T1000 (cell line): Measurements from ENCODE around the gene TXLNB.
"Not testable (repeated sequence)": the region's sequence is repeated elsewhere in the genome, so short reads cannot be mapped to it uniquely, and the experiment has no call there.

Source experiments
- DNase-seq: peaks from one replicate; lab custom pipeline; 2025; ENCODE audit warnings: mixed read lengths; lab: John Stamatoyannopoulos, UW

The TXLNB gene

DNA sequence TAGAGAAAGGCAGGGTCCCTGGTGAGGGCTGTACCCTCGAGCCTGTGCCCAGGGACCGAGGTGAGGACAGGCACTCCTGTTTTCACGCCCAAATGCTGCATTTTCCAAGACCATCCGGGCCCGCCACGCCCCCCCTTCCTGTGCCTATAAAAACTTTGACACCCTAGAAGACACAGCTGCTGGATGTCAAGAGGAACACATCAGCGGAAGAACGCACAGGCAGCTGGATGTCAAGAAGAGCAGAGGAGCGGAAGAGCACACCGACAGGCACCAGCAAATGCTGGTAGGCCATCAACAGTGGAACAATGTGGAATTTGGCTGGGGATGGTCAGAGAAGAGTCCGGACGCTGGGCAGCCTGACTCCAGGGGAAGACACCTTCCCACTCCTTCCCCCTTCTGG, 56.1 kb downstream of the TXLNB start:
- DNase-seq: no peak

DNA sequence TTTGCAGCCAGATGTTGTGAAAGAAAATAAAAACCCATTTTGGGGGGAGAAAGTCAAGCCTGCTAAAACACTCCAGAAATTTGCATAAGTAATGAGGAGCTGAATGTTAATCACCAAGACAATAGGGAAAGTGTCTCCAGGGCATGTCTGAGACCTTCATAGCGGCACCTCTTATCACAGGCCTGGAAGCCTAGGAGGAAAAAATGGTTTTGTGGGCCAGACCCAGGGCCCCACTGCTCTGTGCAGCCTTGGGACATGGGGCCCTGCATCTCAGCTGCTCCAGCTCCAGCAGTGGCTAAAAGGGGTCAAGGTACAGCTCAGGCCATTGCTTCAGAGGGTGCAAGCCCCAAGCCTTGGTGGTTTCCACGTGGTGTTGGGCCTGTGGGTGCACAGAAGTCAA, 57.6 kb downstream of the TXLNB start:
- DNase-seq: not testable (repeated sequence)

DNA sequence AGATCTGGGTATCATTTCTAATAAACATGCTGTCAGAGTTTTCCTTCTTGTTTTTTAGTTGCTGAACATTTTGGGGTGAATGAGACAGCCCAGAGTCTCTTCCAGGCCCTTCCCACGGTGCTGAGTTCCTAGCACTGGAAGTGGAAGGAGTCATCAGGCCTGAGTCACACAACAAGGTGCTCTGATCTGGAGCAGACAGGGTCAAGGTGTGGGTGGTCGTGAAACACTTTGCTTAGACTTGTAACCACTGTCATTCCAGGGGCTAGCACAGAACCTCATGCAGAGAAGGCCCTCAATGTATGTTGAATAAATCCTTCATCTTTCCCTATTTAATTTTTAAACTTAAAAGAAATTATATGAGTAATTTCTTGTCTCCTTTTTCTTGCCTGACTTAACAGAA, 60.6 kb downstream of the TXLNB start:
- DNase-seq: no peak

DNA sequence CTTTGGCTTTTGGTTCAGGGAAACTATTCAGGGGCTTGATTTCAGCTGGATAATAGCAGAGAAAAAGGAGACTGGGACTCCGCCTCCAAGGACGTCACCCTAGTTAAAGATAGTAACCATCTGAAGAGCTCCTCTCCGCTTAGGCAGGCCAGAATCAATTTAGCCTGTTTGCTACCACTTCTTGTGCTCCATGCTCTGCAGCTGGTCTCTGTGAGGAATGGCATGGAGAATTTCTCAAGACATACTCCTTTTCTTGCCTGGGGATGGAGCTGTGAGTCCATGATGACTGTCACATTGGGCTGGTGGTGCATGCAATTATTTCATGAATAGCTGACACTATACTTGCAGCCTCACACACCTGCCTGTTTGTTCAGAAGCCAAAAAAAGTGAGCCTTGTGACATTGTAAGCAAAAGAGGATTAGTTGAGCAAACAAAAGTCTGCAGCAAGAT, 61.4 kb downstream of the TXLNB start:
- DNase-seq: no peak

DNA sequence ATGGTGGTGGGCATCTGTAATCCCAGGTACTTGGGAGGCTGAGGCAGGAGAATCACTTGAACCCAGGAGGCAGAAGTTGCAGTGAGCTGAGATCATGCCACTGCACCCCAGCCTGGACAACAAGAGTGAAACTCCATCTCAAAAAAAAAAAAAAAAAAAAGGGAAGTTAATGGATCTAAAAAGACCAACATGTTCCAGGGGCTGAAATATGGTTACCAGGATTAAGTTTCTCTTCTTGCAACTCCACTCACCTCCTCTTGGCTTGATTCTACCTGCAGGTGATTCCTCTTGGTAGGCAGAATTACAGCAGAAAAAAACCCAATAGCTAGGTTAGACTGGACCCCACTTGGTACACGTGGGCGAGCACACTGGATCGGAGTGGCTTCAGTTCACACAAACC, 63.4 kb downstream of the TXLNB start:
- not testable (repeated sequence) for DNase-seq

DNA sequence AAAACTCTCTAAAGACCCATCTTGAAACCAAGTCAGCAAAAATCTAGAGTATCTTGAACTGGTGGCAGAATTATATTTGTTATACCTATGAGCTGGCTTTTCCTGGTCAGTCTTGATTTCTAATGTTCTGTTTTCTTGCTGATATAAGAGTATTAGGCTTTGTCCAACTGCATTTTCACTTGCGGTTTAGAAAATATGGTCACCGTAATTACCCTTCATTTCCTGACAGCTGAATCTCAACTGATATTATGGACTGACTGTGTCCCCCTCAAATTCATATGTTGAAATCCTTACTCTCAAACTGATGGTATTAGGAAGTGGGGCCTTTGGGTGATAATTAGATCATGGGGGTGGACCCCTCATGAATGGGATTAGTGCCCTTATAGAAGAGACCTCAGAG, 72.1 kb downstream of the TXLNB start:
- DNase-seq: no peak

DNA sequence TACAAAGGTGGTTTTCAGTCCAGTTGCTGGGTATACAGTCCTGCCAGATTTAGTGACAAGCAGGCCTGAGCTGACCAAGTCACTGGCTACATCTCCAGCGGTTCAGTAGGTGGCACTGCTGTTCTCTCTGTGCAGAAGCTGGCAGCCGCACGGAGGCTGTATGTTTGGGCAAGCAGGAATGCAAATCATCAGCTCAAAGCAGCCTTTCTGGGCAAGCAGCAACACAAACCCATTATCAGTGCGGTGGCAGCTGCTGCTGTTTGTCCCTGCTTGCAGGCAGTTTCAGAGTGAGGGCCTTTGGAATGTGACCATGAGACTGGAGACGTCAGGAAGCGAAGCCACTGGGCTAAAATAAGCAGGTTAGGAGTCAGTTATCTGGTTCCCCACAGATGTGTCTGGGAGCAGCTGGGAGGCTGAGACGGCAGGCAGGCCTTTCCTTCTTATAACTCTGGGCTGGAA, 72.5 kb downstream of the TXLNB start:
- peak; percentile 34 for DNase-seq

DNA sequence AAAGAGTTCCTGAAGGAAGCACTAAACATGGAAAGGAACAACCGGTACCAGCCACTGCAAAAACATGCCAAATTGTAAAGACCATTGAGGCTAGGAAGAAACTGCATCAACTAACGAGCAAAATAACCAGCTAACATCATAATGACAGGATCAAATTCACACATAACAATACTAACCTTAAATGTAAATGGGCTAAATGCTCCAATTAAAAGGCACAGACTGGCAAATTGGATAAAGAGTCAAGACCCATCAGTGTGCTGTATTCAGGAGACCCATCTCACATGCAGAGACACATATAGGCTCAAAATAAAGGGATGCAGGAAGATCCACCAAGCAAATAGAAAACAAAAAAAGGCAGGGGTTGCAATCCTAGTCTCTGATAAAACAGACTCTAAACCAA, 79.3 kb downstream of the TXLNB start:
- not testable (repeated sequence) for DNase-seq

DNA sequence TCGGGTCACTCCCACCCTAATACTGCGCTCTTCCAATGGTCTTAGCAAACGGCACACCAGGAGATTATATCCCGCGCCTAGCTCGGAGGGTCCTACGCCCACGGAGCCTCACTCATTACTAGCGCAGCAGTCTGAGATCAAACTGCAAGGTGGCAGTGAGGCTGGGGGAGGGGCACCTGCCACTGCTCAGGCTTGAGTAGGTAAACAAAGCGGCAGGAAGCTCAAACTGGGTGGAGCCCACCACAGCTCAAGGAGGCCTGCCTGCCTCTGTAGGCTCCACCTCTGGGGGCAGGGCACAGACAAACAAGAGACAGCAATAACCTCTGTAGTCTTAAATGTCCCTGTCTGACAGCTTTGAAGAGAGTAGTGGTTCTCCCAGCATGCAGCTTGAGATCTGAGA, 81.0 kb downstream of the TXLNB start:
- DNase-seq: not testable (repeated sequence)

DNA sequence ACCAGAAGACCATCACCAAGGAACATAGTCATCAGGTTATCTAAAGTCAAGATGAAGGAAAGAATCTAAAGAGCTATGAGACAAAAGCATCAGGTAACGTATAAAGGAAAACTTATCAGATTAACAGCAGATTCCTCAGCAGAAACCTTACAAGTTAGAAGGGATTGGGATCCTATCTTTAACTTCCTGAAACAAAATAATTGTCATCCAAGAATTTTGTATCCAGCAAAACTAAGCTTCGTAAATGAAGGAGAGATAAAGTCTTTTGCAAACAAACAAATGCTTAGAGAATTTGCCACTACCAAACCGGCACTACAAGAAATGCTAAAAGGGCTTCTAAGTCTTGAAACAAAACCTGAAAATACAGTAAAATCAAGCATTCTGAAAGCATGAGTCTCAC, 86.0 kb downstream of the TXLNB start:
- no peak for DNase-seq

DNA sequence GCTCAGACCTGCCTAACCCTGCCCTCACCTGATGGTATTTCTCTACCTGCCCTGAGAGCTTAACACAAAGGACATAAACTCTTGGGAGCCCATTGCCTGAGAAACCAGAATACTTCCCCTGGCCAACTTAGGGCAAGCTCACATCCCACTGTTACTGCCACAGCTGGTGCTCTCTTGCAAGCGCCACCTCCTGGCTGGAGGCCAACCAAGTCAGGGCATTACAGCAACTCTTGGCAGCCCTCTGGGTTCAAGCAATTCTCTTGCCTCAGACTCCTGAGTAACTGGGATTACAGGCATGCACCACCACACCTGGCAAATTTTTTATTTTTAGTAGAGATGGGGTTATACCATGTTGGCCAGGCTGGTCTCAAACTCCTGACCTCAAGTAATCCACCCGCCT, 86.8 kb downstream of the TXLNB start:
- no peak for DNase-seq

DNA sequence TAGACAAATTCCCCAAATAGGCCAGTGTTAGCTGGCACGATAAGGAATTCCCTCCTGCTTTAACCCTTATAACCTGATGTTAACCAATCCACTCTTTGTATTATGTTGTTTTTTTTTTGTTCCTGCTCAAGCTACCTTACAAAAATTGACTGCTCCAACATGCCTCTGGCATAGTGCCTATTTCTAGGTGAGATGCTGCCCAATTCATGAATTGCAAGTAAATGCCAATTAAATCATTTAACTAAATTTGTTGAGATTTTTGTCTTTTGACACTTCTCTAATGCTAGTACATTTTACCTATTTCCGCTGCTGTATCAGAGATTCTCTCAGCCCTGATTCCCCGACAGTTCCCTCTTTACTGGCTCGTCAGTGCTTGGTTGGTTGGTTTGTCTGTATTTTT, 90.4 kb downstream of the TXLNB start:
- no peak for DNase-seq

DNA sequence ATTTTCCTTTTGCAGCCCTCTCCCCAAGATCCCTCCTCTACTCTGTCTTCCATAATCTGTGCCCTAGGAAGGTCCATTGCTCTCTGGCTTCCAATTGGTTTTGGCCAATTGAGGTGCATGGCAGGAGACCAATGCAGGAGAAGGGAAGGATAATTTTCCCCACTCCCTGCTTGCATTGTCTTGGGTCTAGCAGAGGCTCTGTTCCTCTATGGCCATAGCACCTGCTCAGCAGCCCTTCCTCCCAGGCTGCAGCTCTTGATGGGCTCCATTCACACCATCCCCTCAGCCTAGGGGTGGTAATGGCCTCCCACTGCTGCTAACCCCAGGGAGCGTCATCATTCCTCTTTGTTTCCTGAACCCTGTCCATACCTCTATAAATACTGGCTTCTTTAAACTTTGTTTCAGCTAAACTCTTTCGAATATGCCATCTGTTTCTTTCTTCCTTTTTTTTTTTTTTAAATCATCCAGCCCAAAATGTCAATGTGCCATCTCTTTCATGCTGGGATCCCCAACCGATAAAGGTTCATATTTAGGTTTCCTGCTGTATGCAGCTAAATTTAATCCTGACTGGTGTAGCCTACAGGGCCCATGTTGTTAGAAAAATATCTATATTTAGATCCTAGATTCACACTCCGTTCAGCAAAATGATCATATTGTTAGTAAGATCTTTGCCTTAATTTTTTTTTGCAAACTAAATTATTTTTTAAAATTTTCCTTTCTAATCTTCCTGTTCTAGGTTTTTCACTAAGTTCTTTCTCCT, 93.1 kb downstream of the TXLNB start:
- DNase-seq: no peak

DNA sequence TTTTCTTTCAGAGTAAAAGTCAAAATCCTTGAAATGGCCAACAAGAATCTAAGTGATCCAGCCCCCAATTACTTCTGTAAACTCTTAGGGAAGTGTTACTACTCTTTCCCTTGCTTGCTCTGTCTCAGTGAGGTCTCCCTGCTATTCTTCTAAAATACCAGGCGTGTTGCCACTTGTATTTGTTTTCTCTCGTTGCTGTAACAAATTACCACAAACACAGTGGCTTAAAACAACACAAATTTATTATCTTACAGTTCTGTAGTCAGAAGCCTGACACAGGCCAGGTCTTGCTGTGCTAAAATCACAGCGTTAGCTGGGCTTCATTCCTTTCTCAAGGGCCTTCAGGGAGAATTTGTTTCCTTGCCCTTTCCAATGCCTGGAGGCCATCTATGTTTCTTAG, 97.1 kb downstream of the TXLNB start:
- no peak for DNase-seq
